Keratinocyte (primary cell): Measurements from ENCODE around the gene ATP11B. TPM values are rescaled to one million over a fixed set of nuclear protein-coding genes. Genes with fewer than 3 reads are reported as not detected.

Experiments used
- DNase-seq: peaks from one replicate; pipeline ENCODE4 v3.0.0-alpha.2; 2011; ENCODE audit warnings: low read depth, missing footprints, low spot score
- FAIRE-seq: peaks from 2 replicates; lab custom pipeline; 2011; peaks lifted over from hg19 to GRCh38; lab: Jason Lieb, UNC
- H2AFZ ChIP-seq: 2 replicates; pipeline ENCODE4 v1.6.0; 2012; ENCODE audit warnings: low read length, control low read depth, inconsistent platforms; ENCODE audit not compliant: control insufficient read depth
- H3K27ac ChIP-seq: 2 replicates; pipeline ENCODE4 v1.5.1; 2011; ENCODE audit warnings: low read length; ENCODE audit not compliant: control insufficient read depth, insufficient read depth
- H3K27me3 ChIP-seq: 3 replicates; pipeline ENCODE4 v1.6.0; 2011; ENCODE audit warnings: low read length; ENCODE audit not compliant: control insufficient read depth, insufficient read depth; ENCODE audit errors: extremely low read depth
- H3K36me3 ChIP-seq, 2 experiments: 2 replicates in 1 of 2; 3 replicates in 1 of 2; pipeline ENCODE4 v1.5.1; 2011; ENCODE audit warnings: low read length in 2 of 2, mild to moderate bottlenecking in 1 of 2; ENCODE audit not compliant: control insufficient read depth in 2 of 2, insufficient read depth in 2 of 2; ENCODE audit errors: extremely low read depth in 1 of 2
- H3K4me1 ChIP-seq: 3 replicates; pipeline ENCODE4 v1.5.1; 2011; ENCODE audit warnings: low read length; ENCODE audit not compliant: control insufficient read depth, insufficient read depth; ENCODE audit errors: extremely low read depth
- H3K4me2 ChIP-seq: 3 replicates; pipeline ENCODE4 v1.6.0; 2011; ENCODE audit warnings: low read depth, low read length; ENCODE audit not compliant: control insufficient read depth, insufficient read depth; ENCODE audit errors: extremely low read depth
- H3K4me3 ChIP-seq, 3 experiments: fragments of 200-600 bp in 1 of 3; sonication (generic) in 1 of 3; 2 replicates in 2 of 3; 3 replicates in 1 of 3; pipeline ENCODE4 v1.5.1; 2011 to 2016; ENCODE audit warnings: low read length in 3 of 3, mild to moderate bottlenecking in 3 of 3, control low read depth in 2 of 3, inconsistent platforms in 1 of 3, low read depth in 1 of 3, mixed read lengths in 1 of 3, mixed run types in 1 of 3, moderate library complexity in 1 of 3; ENCODE audit not compliant: control insufficient read depth in 2 of 3, insufficient read depth in 2 of 3; ENCODE audit errors: extremely low read depth in 1 of 3
- H3K79me2 ChIP-seq: 2 replicates; pipeline ENCODE4 v1.6.0; 2012; ENCODE audit warnings: low read length; ENCODE audit not compliant: control insufficient read depth, insufficient read depth
- H3K9ac ChIP-seq: 3 replicates; pipeline ENCODE4 v1.6.0; 2011; ENCODE audit warnings: low read length; ENCODE audit not compliant: control insufficient read depth, insufficient read depth; ENCODE audit errors: extremely low read depth
- H3K9me1 ChIP-seq: 3 replicates; pipeline ENCODE4 v1.6.0; 2011; ENCODE audit warnings: low read length; ENCODE audit not compliant: control insufficient read depth, insufficient read depth; ENCODE audit errors: extremely low read depth
- H3K9me3 ChIP-seq: 2 replicates; pipeline ENCODE4 v1.5.1; 2012; ENCODE audit warnings: low read depth, low read length; ENCODE audit not compliant: control insufficient read depth
- H4K20me1 ChIP-seq: 3 replicates; pipeline ENCODE4 v1.6.0; 2011; ENCODE audit warnings: low read length; ENCODE audit not compliant: control insufficient read depth, insufficient read depth; ENCODE audit errors: extremely low read depth
- EZH2 ChIP-seq: IDR thresholded peaks from one replicate; pipeline ENCODE4 v1.6.1; 2012; ENCODE audit warnings: inconsistent platforms, mild to moderate bottlenecking, low read length, moderate library complexity
- dilution Hi-C: fragments of 300-500 bp; cut with MboI; formaldehyde crosslinking; loops from one replicate; pipeline ENCODE4 v1.7.0; 2020; ENCODE audit warnings: low sequenced_read_pairs; ENCODE audit not compliant: extremely low pct_ligation_motif_present
- polyA plus RNA-seq, 5 experiments: library from polyadenylated mRNA; depleted of rRNA in 3 of 5; stranded (reverse) in 3 of 5; stranded (forward) in 1 of 5; unstranded in 1 of 5; fragments of >200 nt; gene quantifications; 1 replicate in 1 of 5; 2 replicates in 3 of 5; 3 replicates in 1 of 5; pipeline versions ENCODE4 v1.2.1 to v1.2.3, GENCODE V29; 2011 to 2012; ENCODE audit warnings: missing spikeins in 2 of 5, low read depth in 1 of 5, low replicate concordance in 1 of 5
- TF ChIP-seq, protein P1 (sequence below), 3 experiments: IDR thresholded peaks in 1 of 3; conservative IDR thresholded peaks in 1 of 3; optimal IDR thresholded peaks in 1 of 3; 2 replicates in 2 of 3; 3 replicates in 1 of 3; pipeline versions ENCODE3 to v1.5.1; 2011; ENCODE audit warnings: low read length in 3 of 3, mild to moderate bottlenecking in 3 of 3, moderate library complexity in 2 of 3, control low read depth in 1 of 3, inconsistent platforms in 1 of 3; ENCODE audit not compliant: insufficient read depth in 2 of 3; ENCODE audit errors: extremely low read depth in 1 of 3

Gene ATP11B
- polyA plus RNA-seq, 1 donor (not counting 4 experiments of a cell fraction or from before 2014, with no cell fraction given) = 28.9 TPM

DNA sequence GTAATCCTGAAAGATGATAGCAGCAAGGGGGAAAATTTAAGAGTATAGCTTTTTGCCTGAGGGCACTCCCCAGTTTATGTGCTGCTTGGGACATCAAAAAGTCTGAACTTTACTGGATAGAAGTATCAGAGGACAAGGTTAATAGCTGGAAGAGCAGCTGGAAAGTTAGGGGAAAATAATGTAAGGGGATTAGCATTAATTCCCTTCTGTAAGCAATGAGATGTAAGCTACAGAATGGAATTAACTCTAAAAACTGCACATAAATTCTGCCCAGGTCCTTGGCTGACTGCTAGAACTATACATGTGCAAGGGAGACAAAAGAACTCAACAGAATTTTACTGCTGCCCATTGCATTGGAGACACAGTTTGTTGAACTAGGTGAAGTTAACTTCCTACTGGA is 55.6 kb downstream of the ATP11B start:
- dilution Hi-C loops = no loop called here
- Histone ChIP-seq H3K4me1 (no peaks in the 10 kb centered on the region), H3K9ac (no peak overlapping the region), H4K20me1 (no peaks in the 10 kb centered on the region), H3K4me3 (no peak overlapping the region), H3K27ac (no peak overlapping the region), H3K27me3 (no peaks in the 10 kb centered on the region), H3K36me3 (peaks cover 5 to 10% of the 10 kb centered on the region in 2 experiments), H3K9me1 (no peaks in the 10 kb centered on the region), H3K79me2 (no peaks in the 10 kb centered on the region), H2AFZ (no peak overlapping the region), H3K4me2 (no peak overlapping the region), H3K9me3 (no peaks in the 10 kb centered on the region)
- TF ChIP-seq EZH2 = no peak
- TF ChIP-seq, protein P1, sequence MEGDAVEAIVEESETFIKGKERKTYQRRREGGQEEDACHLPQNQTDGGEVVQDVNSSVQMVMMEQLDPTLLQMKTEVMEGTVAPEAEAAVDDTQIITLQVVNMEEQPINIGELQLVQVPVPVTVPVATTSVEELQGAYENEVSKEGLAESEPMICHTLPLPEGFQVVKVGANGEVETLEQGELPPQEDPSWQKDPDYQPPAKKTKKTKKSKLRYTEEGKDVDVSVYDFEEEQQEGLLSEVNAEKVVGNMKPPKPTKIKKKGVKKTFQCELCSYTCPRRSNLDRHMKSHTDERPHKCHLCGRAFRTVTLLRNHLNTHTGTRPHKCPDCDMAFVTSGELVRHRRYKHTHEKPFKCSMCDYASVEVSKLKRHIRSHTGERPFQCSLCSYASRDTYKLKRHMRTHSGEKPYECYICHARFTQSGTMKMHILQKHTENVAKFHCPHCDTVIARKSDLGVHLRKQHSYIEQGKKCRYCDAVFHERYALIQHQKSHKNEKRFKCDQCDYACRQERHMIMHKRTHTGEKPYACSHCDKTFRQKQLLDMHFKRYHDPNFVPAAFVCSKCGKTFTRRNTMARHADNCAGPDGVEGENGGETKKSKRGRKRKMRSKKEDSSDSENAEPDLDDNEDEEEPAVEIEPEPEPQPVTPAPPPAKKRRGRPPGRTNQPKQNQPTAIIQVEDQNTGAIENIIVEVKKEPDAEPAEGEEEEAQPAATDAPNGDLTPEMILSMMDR (optimal IDR thresholded peaks at IDR 0.05 in 1 of 3, IDR thresholded peaks at IDR 0.05 in 1 of 3, conservative IDR thresholded peaks at IDR 0.05 in 1 of 3; ENCODE audit: extremely low read depth in 1 of 3, insufficient read depth in 2 of 3, low read length in 3 of 3) = no peak
- no peak for DNase-seq
- FAIRE-seq = no peak

DNA sequence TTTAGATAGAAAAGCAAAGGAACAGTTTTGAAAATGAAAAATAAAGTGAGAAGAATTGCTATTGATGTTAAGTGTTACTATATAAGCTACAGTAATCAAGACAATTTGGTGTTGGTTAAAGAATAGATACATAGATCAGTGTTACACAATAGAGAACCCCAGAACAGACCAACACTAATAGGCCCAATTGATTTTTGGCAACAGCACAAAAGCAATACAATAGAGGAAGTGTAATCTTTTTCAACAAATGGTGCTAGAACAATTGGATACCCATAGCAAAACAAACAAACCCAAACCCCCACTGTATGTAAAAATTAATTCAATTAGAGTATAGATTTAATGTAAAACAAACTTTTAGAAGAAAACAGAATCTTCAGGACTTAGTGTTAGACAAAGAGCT is 61.8 kb downstream of the ATP11B start:
- no peaks in the 10 kb centered on the region for H3K9me1 ChIP-seq
- no peaks in the 10 kb centered on the region for H3K36me3 ChIP-seq
- TF ChIP-seq EZH2 = no peak
- DNase-seq = no peak
- H3K4me1 ChIP-seq = no peaks in the 10 kb centered on the region
- no peaks in the 10 kb centered on the region for H4K20me1 ChIP-seq
- dilution Hi-C loops = no loop called here
- H3K9ac ChIP-seq = no peak overlapping the region
- H3K27ac ChIP-seq = no peak overlapping the region
- no peak overlapping the region for H3K4me2 ChIP-seq
- no peak overlapping the region for H2AFZ ChIP-seq
- no peaks in the 10 kb centered on the region for H3K79me2 ChIP-seq
- FAIRE-seq = no peak
- no peak overlapping the region for H3K4me3 ChIP-seq
- no peaks in the 10 kb centered on the region for H3K9me3 ChIP-seq
- H3K27me3 ChIP-seq = no peaks in the 10 kb centered on the region

DNA sequence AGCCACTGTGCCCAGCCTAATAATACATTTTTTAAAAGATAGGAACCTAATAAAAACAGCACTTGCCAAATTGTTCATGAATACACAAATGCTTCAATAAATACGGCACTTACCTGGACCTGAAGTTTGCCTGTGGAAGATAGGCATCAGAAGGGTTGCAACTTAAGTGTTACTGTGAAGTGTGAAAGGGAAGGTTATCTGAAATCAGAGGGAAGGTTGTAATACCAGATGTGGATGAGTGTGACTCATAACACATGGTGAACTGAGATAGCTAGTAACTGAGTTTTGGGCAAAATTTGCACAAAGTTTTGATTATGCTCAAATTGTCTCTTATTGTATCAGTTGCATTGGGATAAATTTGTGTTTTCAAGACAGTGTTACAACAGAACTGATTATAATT is 68.0 kb downstream of the ATP11B start:
- FAIRE-seq = no peak

More for the DNA sequence above, 68.0 kb downstream of the ATP11B start:
- Histone ChIP-seq H3K4me1 (no peaks in the 10 kb centered on the region), H3K4me3 (no peak overlapping the region), H3K9me3 (no peaks in the 10 kb centered on the region), H3K36me3 (peaks cover 0 to 5% of the 10 kb centered on the region in 2 experiments), H3K9ac (no peak overlapping the region), H4K20me1 (no peaks in the 10 kb centered on the region), H3K27me3 (no peaks in the 10 kb centered on the region), H3K4me2 (no peak overlapping the region), H3K79me2 (no peaks in the 10 kb centered on the region), H2AFZ (no peak overlapping the region), H3K9me1 (no peaks in the 10 kb centered on the region), H3K27ac (no peak overlapping the region)
- TF ChIP-seq, protein P1 (optimal IDR thresholded peaks at IDR 0.05 in 1 of 3, IDR thresholded peaks at IDR 0.05 in 1 of 3, conservative IDR thresholded peaks at IDR 0.05 in 1 of 3; ENCODE audit: extremely low read depth in 1 of 3, insufficient read depth in 2 of 3, low read length in 3 of 3) = no peak
- no peak for TF ChIP-seq EZH2
- dilution Hi-C loops = no loop called here
- DNase-seq = no peak
